GM12875 (cell line): Measurements from ENCODE around the gene SLC22A5.

Source experiments
- H3K4me3 ChIP-seq: one replicate; pipeline ENCODE4 v1.5.1; 2011; ENCODE audit warnings: low read depth, low read length, control low read depth
- TF ChIP-seq, protein P1 (sequence below): IDR thresholded peaks from 2 replicates; pipeline ENCODE4 v1.5.1; 2011; ENCODE audit warnings: low read depth, mild to moderate bottlenecking, control low read depth, inconsistent platforms, low read length, moderate library complexity, borderline replicate concordance; ENCODE audit not compliant: insufficient read depth

The SLC22A5 gene

GRCh38 chr5:132406144-132406783, 36.8 kb downstream of the SLC22A5 start:
- H3K4me3 ChIP-seq, result no peak overlapping the region
- TF ChIP-seq, protein P1, sequence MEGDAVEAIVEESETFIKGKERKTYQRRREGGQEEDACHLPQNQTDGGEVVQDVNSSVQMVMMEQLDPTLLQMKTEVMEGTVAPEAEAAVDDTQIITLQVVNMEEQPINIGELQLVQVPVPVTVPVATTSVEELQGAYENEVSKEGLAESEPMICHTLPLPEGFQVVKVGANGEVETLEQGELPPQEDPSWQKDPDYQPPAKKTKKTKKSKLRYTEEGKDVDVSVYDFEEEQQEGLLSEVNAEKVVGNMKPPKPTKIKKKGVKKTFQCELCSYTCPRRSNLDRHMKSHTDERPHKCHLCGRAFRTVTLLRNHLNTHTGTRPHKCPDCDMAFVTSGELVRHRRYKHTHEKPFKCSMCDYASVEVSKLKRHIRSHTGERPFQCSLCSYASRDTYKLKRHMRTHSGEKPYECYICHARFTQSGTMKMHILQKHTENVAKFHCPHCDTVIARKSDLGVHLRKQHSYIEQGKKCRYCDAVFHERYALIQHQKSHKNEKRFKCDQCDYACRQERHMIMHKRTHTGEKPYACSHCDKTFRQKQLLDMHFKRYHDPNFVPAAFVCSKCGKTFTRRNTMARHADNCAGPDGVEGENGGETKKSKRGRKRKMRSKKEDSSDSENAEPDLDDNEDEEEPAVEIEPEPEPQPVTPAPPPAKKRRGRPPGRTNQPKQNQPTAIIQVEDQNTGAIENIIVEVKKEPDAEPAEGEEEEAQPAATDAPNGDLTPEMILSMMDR, result no peak

DNA sequence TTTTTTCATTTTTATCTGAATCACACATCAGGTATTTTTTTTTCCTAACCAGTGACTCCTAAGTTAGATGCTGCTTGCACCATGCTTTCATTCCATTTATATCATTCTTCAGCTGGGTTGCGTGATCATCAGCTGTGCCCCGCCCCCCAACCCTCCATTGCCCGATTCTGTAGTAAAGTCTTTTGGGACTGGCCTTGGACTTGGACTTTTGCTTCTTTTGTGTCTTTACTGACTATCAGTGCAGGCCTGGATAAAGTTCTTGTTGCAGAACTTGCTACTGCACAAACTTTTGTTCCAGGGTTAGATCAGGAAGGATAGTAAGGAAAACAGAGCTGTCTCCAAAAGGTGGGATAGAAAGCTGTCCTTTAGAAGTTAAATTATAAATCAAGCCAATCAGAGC, 38.5 kb downstream of the SLC22A5 start:
- H3K4me3 ChIP-seq, result no peak overlapping the region
- TF ChIP-seq, protein P1, result no peak

DNA sequence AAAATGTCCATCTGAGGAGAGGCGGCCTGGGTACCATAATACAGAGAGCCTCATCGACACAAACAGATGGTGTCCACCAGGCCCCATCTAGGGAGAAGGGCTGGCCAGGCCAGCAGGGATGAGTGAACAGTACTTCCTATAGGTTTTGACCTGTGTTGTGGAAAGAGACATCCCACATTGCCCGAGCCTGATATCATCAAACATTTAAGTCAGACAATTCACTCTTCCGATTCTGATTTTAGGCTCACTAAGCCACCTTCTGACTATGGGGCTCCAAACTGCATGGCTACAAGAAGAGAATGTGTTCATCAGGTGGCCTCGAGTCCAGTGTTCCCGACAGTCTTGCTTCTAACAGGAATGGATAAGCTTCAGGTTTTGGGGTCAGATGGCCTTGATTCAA, 38.9 kb downstream of the SLC22A5 start:
- TF ChIP-seq, protein P1, result no peak
- H3K4me3 ChIP-seq, result no peak overlapping the region

GRCh38 chr5:132408965-132409364, 39.5 kb downstream of the SLC22A5 start:
- TF ChIP-seq, protein P1, result no peak
- H3K4me3 ChIP-seq, result no peak overlapping the region

GRCh38 chr5:132410451-132411303, 41.2 kb downstream of the SLC22A5 start:
- TF ChIP-seq, protein P1, result peak; percentile 82
- peak overlapping the region; percentile 87 for H3K4me3 ChIP-seq

DNA sequence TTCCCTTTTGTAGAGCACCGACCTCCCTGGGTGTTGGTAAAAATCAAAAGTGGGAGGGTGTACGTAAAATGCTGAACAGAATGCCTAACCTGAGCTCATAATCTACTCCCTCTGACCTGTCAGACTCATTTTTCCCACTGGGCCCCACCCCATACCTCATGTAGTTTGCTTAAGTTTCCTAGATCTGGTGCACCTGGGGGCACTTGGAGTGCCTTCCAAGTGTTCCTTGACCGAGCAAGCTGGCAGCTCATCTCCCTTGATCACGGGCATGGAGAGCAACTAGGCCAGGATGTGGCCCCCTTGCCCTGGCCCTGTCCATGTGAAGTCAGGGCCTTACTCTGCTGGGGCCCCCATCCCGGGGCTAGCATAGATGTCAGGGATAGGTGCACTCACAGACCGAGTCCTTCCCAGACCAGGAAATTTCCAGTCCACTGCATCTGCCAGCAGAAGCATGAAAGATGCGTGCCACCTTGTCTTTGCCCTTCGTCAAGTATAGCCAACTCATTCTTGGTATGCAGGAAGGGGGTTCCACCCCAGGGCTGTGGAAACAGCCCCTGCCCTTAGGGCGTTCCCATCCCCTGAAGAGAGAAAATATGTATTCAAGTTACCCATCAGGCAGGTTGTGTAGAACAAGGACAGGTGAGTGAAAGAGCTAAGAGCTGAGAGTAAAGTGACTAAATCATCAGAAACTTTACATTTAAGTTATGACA, 41.9 kb downstream of the SLC22A5 start:
- TF ChIP-seq, protein P1, result no peak
- peak overlapping the region; percentile 87 for H3K4me3 ChIP-seq
